ENCODE data around the gene ARMC12. TPM values are rescaled to one million over a fixed set of nuclear protein-coding genes. Genes with fewer than 3 reads are reported as not detected.

Gene ARMC12
- total RNA-seq, 2 donors from 2014 or later = 0.57 to 0.93 TPM

DNA sequence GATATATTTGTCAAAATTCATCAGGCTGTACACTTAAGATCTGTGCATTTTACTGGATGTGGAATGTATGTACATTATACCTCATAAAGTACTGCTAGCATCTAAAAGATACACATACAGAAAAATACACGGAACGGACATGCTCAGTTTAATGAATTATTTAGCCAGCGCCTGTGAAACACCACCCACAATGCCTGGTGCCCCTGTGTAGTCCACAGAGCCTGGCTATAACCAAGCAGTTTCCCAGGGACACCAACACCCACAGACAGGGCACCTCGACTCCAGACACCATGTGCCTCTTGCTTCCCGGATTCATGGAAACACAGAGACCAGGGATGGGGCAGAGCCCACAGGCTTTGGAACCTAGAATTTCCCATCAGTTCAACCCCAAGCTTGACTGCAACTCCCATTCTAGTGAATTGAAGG lies 17.4 kb upstream of the ARMC12 start:
- TF ChIP-seq, protein P1, sequence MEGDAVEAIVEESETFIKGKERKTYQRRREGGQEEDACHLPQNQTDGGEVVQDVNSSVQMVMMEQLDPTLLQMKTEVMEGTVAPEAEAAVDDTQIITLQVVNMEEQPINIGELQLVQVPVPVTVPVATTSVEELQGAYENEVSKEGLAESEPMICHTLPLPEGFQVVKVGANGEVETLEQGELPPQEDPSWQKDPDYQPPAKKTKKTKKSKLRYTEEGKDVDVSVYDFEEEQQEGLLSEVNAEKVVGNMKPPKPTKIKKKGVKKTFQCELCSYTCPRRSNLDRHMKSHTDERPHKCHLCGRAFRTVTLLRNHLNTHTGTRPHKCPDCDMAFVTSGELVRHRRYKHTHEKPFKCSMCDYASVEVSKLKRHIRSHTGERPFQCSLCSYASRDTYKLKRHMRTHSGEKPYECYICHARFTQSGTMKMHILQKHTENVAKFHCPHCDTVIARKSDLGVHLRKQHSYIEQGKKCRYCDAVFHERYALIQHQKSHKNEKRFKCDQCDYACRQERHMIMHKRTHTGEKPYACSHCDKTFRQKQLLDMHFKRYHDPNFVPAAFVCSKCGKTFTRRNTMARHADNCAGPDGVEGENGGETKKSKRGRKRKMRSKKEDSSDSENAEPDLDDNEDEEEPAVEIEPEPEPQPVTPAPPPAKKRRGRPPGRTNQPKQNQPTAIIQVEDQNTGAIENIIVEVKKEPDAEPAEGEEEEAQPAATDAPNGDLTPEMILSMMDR (conservative IDR thresholded peaks at IDR 0.05) = no peak
- DNase-seq = no peak
- H3K4me1 ChIP-seq (ENCODE audit: control insufficient read depth, insufficient read depth, low read length) = peaks cover 8% of the 10 kb centered on the region
- no peak overlapping the region for H3K4me3 ChIP-seq (ENCODE audit: low read length)
- no peaks in the 10 kb centered on the region for H3K9me3 ChIP-seq (ENCODE audit: control insufficient read depth, low read length)
- Mint-ChIP-seq H3K4me1 (peaks cover 44% of the 10 kb centered on the region), H3K4me3 (no peak overlapping the region), H3K36me3 (ENCODE audit: low read depth) (no peaks in the 10 kb centered on the region), H3K27me3 (ENCODE audit: insufficient read depth) (peaks cover 11% of the 10 kb centered on the region), H3K27ac (no peak overlapping the region), H3K9me3 (no peaks in the 10 kb centered on the region)
- H3K27me3 ChIP-seq (ENCODE audit: control insufficient read depth, insufficient read depth, low read length, poor library complexity, severe bottlenecking) = no peaks in the 10 kb centered on the region
- H3K36me3 ChIP-seq (ENCODE audit: control insufficient read depth, insufficient read depth, low read length) = no peaks in the 10 kb centered on the region
- no peak overlapping the region for H3K9ac ChIP-seq (ENCODE audit: extremely low read depth, low read length, poor library complexity, severe bottlenecking)
- WGBS, 2 experiments (ENCODE audit: insufficient coverage in 1 of 2, insufficient read length in 1 of 2) = 86% methylated on average over 1 to 5 of the region's 5 CpGs
- peak overlapping the region; percentile 68 for H3K27ac ChIP-seq (ENCODE audit: low read depth, low read length)

DNA sequence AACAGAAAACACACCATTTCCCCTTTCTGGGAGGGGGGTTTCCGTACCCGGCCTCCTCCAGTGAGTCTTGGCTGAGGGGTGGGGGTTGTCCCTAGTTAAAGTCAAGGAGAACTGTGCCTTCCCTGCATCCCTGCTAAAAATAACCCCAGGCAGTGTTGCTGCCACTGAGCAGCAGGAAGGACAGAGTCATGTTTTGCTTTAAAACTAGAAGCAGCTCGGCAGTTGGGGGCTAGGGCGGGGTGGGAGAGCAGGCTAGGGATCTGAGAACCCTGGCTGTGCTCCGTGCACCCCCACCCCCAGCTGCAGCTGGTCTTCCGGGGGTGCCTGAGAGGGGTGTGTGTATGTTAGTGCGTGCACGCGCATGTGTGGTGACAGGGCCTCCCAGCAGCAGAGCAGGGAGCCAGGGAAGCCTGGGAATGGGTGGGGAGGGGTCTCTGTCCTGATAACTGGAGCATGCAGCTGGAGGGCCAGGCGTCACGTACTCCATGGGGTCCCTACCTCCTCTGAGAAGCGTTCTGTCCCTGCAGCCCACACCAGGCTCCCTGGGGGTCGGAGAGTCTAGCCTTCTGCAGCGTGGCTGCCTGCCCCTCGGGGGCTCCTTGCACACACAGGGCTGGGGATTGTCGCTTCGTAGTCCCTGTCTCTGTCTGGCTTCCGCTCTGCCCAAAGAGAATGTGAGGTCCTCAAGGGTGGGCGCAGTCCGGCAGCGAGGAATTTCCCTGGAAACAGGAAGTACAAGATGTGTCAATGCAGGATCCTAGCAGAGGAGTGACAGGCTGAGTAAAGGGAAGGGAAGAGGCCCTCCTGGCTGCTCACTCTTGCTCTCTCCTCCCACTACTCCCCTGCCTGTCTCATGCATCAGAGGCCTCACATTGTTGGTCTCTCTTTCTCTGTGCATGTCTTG lies 16.8 kb upstream of the ARMC12 start:
- peak overlapping the region; percentile 38 for H3K4me3 Mint-ChIP-seq
- H3K27me3 Mint-ChIP-seq (ENCODE audit: insufficient read depth) = peaks cover 15% of the 10 kb centered on the region
- H3K9ac ChIP-seq (ENCODE audit: extremely low read depth, low read length, poor library complexity, severe bottlenecking) = no peak overlapping the region
- DNase-seq = peak; percentile 73
- H3K27me3 ChIP-seq (ENCODE audit: control insufficient read depth, insufficient read depth, low read length, poor library complexity, severe bottlenecking) = no peaks in the 10 kb centered on the region
- no peaks in the 10 kb centered on the region for H3K36me3 Mint-ChIP-seq (ENCODE audit: low read depth)
- peaks cover 48% of the 10 kb centered on the region for H3K4me1 Mint-ChIP-seq
- peak overlapping the region; percentile 46 for H3K27ac Mint-ChIP-seq
- TF ChIP-seq, protein P1 (conservative IDR thresholded peaks at IDR 0.05) = no peak
- WGBS, 2 experiments (ENCODE audit: insufficient coverage in 1 of 2, insufficient read length in 1 of 2) = 27 to 45% methylated on average over 15 to 21 of the region's 21 CpGs
- peaks cover 11% of the 10 kb centered on the region for H3K4me1 ChIP-seq (ENCODE audit: control insufficient read depth, insufficient read depth, low read length)
- no peak overlapping the region for H3K4me3 ChIP-seq (ENCODE audit: low read length)
- H3K9me3 Mint-ChIP-seq = no peaks in the 10 kb centered on the region
- H3K36me3 ChIP-seq (ENCODE audit: control insufficient read depth, insufficient read depth, low read length) = no peaks in the 10 kb centered on the region
- peak overlapping the region; percentile 68 for H3K27ac ChIP-seq (ENCODE audit: low read depth, low read length)
- no peaks in the 10 kb centered on the region for H3K9me3 ChIP-seq (ENCODE audit: control insufficient read depth, low read length)

DNA sequence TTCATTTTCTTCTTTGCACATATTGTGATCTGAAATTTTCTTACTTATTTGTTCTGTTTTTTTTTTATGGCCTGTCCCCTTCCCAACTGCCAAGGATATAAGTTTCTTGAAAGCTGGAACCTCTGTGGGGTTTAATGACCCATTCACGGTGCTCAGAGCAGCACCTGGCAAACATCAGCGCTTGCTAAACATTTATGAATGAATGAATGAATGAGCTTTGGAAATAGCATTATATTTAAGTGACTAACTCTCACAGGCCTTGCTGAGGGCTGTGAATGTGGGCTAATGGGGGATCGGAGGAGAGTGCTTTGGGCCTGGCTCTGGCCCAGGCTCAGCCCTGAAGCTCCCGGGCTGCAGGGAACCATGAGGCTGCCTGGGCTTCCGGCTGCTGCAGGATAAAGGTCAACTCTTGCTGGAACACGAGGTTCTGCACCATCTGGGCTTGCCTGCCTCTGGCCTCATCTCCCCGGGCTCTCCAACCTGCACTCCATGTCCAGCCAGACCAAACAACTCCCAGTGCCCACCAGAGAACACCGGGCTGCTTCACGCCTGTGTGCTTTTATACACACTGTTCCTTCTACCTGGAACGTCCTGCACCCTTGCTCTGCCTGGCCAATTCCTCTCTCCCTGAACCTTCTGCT lies 14.6 kb upstream of the ARMC12 start:
- no peaks in the 10 kb centered on the region for H3K36me3 Mint-ChIP-seq (ENCODE audit: low read depth)
- peak; percentile 44 for DNase-seq
- TF ChIP-seq, protein P1 (conservative IDR thresholded peaks at IDR 0.05) = no peak
- Histone ChIP-seq H3K9me3 (ENCODE audit: control insufficient read depth, low read length) (no peaks in the 10 kb centered on the region), H3K9ac (ENCODE audit: extremely low read depth, low read length, poor library complexity, severe bottlenecking) (no peak overlapping the region), H3K4me3 (ENCODE audit: low read length) (no peak overlapping the region), H3K4me1 (ENCODE audit: control insufficient read depth, insufficient read depth, low read length) (peaks cover 21% of the 10 kb centered on the region), H3K36me3 (ENCODE audit: control insufficient read depth, insufficient read depth, low read length) (no peaks in the 10 kb centered on the region), H3K27ac (ENCODE audit: low read depth, low read length) (no peak overlapping the region), H3K27me3 (ENCODE audit: control insufficient read depth, insufficient read depth, low read length, poor library complexity, severe bottlenecking) (peaks cover 5% of the 10 kb centered on the region)
- peaks cover 36% of the 10 kb centered on the region for H3K27me3 Mint-ChIP-seq (ENCODE audit: insufficient read depth)
- H3K27ac Mint-ChIP-seq = no peak overlapping the region
- H3K9me3 Mint-ChIP-seq = no peaks in the 10 kb centered on the region
- peaks cover 59% of the 10 kb centered on the region for H3K4me1 Mint-ChIP-seq
- no peak overlapping the region for H3K4me3 Mint-ChIP-seq
- 90 to 92% methylated on average over 9 to 10 of the region's 10 CpGs for WGBS, 2 experiments (ENCODE audit: insufficient coverage in 1 of 2, insufficient read length in 1 of 2)

Measured in endodermal cell (in vitro differentiated cells).